HG02588 (cell line): ENCODE results near the gene OLIG2.

Experiments used
- ATAC-seq: cut with Tn5 transposase; IDR thresholded peaks from one replicate; pipeline ENCODE4 v1.9.1; 2021; ENCODE audit warnings: mild to moderate bottlenecking, moderate library complexity; ENCODE audit not compliant: unreplicated experiment

Gene OLIG2

DNA sequence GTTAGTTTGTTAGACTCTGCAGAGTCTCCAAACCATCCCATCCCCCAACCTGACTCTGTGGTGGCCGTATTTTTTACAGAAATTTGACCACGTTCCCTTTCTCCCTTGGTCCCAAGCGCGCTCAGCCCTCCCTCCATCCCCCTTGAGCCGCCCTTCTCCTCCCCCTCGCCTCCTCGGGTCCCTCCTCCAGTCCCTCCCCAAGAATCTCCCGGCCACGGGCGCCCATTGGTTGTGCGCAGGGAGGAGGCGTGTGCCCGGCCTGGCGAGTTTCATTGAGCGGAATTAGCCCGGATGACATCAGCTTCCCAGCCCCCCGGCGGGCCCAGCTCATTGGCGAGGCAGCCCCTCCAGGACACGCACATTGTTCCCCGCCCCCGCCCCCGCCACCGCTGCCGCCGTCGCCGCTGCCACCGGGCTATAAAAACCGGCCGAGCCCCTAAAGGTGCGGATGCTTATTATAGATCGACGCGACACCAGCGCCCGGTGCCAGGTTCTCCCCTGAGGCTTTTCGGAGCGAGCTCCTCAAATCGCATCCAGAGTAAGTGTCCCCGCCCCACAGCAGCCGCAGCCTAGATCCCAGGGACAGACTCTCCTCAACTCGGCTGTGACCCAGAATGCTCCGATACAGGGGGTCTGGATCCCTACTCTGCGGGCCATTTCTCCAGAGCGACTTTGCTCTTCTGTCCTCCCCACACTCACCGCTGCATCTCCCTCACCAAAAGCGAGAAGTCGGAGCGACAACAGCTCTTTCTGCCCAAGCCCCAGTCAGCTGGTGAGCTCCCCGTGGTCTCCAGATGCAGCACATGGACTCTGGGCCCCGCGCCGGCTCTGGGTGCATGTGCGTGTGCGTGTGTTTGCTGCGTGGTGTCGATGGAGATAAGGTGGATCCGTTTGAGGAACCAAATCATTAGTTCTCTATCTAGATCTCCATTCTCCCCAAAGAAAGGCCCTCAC lies at the start of gene OLIG2:
TSS of gene OLIG2 (plus strand) at position 447 of the 954 bp plus-strand sequence. CDS start 928 bp downstream, outside the sequence.
- ATAC-seq = no peak

DNA sequence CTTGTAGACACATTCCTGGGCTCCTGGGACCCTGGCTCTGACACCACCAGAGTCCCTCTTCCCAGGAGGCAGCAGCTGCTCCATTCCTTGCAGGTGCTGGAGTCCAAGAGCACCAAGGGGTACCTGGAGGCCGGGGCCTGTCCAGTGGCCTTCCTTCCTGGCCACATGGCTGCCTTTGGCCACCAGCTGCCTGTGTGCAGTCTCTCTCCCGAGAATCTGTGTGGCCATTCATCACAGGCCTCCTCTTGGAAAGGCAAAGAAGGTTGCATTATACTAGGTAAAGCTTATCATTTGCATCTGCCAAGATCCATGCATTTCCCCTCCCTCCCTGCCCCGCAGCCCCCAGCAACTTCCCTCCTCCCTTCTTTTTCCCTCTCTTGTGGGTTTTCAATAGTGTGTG lies 48.9 kb upstream of the OLIG2 start:
- ATAC-seq = no peak

DNA sequence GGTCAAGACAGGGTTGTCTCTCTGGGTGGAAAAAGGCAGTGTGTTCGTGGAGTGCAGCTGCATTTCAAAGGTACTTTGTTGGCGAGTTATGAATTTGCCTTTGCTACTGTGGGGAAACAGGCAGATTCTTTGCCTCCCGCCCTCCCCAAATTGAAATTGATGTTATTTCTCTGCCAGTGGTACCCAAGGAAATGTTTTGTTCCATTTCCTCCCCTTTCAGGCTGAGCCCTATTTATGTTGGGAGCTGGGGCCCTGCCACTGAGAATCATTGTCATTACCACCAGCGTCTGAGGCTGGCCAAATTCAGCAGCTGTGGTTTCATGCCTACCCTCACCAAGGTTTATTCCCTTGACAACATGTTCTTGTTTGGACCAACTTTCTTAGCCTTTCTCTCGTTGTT lies 48.5 kb upstream of the OLIG2 start:
- ATAC-seq = no peak

DNA sequence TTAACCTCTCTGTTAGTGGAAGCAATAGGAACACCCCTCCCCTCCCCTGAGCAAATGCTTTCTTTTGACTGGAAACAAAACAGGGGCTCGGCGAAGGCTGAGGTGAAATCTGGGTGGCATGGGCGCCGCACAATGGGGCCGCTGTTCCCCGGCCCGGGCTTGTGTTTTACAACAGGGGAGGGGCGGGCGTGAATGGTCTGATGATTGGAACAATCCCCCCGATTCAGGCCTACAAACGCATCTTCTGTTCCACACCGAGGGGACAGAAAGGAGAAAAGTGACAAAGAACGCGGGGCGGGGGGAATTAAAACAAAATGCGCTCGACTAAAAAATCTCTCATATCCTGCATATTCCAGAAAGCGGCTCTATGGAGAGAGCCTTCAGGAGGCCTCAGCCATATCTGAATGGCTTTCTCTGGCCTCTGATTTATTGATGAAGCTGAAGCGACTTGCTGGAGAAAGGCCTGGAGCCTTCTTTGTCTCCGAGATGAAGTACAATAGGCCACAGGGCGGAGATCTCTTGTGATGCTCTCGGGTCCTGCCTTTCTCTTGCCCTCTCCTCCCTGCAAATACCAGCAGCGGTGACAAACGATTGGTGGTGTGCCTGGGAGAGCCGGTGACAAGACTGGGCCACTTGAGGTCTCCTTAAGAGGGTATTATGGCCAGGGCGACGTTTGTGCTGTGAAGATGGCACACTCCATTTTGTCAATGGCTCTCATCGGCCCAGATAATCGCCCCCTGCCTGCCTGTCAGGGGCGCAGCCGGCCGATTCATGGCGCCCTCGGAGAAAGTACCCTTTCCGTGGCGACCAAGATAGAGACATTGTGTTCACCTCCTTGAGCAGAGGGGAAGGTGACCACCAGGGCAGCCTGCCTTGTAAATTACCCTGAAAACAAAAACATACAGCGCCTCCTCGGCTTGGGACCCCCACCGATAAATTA lies 47.1 kb upstream of the OLIG2 start:
- no peak for ATAC-seq

DNA sequence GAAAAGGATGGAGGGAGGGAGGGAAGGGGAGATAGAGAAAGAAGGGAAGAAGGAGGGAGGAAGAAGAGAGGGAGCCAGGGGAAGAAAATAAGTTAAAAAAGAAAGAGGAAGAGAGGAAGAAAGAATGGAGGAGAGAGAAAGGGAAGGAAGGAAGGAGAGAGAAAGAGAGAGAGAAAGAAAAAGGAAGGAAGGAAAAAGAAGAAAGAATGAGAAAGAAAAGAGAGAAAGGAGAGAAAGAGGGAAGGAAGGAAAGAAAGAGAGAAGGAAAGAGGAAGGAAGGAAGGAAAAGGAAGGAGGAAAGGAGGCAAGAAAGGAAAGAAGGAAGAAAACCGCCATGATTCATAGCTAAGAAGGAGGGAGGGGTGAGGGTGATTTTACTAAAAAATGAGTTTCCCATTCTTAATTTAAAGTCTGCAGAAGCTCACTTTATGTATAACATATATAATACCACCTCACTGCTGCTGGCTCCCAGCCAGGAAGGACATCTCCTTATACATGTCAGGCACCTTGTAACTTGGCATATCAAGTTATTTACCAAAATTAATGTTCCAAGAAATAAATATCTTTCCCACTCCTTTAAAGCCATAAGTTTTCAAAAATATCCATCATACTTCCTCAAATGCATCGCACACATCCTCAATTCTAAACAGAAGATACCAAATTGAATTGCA lies 46.0 kb upstream of the OLIG2 start:
- ATAC-seq = no peak

DNA sequence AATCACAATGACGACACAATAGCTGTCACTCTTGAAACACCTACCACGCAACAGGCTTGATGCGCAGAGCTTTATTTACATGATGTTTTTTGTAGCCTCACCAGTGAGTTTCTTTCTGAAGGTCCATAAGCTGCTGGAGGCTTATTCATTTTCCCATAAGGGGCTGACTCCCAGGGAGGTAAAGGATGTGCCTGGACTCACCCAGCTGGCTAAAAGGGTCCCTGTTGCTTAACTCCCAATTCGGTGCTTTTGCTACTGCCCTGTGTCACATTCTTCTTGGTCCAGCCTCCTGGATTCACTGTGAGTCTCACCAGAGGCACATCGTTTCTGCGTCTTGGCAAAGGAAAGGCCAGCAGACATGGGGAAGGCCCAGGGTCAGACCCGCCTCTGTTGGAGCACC lies 44.6 kb upstream of the OLIG2 start:
- ATAC-seq = no peak

DNA sequence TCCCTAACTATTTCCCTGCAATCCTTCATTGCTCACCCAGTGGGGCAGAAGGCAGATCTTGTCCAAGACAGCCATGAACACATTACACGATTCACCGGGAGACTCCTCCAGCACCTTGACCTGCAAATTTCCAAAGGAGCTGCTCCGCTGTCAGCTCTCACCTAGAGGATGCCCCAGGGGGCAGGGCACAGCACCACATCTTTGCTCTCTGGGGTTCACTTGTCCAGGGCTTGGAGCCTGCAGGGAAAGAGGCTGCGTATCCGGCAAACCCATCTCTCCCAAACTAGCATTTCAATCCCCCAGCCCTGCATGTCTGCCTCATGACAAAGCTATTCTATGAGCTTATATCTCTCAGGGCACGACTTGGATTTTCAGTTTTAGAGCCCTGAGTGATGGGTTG lies 35.1 kb upstream of the OLIG2 start:
- no peak for ATAC-seq

DNA sequence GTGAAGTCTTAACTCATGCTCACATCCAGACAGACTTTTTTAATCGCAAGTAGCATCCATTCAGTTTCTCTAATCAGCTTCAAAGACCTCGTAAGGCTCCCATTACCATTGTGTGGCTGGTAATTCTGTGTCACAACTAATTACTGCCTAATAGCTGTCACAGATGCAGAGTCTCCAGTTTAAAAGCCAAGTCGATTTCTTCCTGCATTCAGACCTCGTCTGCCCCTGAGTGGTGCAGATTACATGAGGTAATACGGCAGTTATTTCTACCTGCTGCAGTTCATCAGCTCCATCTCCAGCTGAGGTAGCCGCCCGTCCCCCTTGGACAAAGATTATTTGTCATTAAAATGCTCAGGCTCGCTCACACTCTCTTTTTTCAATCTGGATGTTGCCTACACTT lies 34.4 kb upstream of the OLIG2 start:
- no peak for ATAC-seq

DNA sequence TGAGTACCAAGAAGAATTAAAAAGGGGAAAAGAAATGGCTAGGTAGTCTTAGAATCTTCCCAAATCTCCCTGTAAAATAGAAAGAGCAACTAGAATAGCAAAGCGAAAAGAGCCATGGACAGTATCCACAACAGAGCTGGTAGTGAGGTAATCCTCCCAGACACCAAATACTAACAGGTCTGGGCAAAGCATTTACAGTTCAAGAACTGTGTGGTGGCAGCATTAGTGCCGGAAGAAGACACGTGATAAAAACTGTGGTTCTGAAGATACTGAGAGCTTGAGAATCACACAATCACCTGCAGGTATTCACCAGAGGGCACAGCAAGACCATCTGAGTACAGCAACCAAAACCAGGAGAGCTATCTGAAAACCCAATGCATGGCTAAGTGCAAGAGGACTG lies 31.8 kb upstream of the OLIG2 start:
- ATAC-seq = no peak

DNA sequence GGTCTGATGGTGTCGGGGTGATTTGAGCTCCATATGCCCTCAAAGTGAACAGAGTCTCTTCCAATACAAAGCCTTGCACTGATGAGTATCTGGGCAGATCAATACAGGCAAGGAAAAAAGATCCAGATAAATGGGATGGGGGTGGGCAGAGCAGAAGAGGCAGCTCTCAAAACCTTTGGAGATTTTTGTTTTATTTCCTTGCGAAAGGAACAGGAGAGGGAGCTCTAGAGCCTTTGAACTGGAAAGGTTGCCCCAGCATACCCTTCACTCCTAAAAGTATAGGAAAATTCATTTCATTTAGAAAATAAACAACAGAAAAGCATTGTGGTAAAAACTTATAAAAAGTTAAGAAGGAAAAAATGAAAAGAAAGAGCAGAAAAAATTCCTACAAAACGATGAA lies 31.4 kb upstream of the OLIG2 start:
- ATAC-seq = no peak

DNA sequence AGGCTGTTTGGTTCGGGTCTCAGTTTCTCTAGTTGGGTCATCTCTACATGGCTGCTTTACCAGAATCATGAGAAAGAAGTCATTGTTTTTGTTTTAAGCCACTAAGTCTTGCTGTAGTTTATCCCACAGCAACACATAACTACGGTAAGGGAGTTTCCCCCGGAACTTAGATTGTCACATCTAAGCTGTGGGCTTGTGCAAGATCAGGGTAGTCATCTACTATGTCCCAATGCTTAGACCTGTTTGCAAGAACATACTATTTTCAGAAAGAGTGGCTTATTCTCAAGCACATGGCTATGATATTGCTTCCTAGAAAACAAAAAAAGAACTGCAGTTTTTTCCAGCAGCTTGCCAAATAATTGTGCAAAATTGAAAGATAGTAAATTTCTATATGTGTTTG lies 18.0 kb upstream of the OLIG2 start:
- no peak for ATAC-seq

DNA sequence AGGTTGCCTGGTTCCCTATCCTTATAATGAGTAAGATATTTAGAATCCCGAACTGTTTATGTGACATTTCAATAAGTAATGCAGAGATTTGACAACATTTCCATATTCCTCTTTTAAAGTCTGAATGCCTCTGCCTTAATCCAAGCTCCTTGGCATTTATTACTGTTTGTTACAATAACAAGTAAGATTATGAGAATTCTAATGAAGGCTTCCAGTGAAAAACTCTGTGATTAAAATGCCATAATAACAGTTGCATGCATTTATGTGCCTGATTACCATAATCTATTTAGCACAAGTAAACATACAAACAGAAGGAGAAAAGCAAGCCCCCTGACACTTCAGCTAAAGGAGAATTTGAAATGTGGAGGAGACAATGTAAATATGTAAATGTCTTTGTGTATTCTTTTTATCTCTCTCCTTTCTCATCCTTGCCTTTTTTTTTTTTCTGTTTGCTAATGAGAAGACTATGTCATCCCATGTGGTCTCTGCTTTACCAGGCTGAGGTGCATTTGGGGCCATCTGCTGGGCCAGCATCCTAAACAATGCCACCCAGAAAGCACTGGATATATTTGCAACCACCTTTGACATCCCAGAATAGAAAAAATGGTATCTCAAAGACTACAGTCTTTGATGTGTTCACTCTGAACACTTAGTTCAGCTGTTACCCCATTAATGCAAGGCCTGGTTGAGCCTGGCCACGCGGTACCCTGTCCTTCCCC lies 17.2 kb upstream of the OLIG2 start:
- no peak for ATAC-seq

DNA sequence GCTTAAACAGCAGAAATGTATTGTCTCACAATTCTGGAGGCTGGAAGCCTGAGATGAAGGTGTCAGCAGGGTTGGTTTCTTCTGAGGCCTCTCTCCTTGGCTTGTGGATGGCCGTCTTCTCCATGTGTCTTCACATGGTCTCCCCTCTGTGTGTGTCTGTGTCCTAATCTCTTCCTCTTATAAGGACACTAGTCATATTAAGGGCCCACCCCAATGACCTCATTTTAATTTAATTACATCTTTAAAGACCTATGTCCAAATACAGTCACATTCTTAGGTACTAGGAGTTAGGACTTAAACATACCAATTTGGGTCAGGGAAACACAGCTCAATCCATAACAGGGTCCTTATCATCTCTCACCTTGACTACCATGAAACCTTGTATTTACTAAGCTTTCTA lies 14.8 kb upstream of the OLIG2 start:
- no peak for ATAC-seq

DNA sequence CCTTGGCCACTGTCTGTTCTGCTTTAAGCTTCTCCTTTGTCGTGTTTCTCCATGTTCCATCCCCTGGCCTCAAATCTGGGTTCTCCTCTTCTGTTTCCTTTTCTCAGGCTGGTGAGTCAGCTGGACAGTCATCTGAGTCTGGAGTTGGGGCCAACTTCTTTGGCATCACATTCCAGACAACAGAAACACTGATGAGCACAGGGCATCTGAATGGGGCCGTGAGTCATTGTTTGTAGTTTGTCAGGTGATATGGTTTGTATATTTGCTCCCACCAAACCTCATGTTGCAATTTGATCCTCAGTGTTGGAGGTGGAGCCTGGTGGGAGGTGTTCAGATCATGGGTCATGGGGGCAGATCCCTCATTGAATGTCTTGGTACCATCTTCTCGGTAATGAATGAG lies 14.3 kb upstream of the OLIG2 start:
- ATAC-seq = no peak

DNA sequence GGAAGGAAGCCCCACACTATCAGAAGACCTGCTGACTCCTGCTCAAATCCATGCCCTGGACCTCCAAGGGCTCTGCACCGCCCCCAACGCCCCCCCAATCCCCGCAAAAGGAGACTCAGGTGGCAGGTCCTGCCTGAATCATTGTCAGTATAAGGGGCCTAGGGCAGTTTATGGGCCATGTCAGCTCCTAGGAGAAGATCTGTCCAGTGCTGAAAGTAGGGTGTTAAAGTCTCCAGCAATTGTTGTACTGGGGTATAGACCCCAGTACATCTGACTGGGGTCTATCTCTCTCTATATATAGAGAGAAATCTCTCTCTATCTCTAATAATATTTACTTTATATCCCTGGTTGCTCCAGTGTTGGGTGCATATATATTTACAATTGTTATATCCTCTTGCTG lies 12.1 kb upstream of the OLIG2 start:
- ATAC-seq = no peak

DNA sequence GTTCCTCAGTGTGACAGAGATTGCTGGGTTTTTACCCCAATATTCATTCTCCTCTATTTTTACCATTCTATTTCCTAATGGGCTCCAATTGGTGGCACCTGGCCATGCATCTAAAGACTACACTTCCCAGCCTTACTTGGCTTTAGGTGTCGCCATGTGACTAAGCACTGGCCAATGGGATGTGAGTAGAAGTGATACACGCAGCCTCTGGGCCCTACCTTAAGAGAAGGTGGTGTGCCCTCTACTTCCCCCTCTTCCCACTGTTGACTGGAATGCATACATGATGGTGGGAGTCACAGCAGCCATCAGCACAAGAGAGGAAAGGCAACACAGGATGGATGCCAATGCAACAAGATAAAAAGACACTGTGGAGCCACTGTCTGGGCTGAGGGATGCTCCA lies 11.4 kb upstream of the OLIG2 start:
- no peak for ATAC-seq

DNA sequence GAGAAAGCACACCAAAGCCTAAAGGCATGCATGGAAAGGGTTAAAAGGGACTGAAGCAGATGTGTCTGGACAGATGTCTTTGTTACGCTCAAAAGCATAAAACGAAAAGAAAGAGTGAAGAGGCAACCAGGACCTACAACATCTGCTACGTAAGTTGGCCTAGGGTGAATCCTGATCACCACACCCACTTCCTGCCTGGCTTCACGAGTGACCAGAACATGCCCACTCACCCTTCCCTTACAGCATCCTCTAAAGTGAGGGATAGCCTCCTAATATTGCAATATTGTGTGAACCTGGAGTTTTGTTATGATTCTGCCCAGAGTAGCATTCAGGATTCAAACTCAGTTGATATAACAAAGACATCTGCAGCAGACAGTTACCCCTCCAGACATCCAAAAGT lies 10.6 kb upstream of the OLIG2 start:
- no peak for ATAC-seq

DNA sequence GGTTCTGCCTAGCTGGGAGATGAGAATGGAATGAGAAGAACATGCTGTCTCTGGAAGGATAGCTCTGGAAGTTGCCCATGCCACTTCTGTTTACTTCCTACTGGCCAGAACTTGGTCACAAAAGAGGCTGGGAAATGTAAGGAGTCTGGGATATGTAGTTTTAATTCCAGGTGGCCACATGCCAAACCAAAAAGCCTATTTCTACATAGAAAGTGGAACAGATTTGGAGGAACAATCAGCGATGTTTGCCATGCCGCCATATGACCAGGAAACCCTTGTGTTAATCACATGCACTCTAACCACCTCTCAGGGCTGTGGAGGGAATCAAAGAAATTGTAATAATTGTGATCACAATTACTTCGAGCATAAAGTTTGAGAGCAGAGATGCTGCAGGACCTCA lies 10.0 kb upstream of the OLIG2 start:
- no peak for ATAC-seq

DNA sequence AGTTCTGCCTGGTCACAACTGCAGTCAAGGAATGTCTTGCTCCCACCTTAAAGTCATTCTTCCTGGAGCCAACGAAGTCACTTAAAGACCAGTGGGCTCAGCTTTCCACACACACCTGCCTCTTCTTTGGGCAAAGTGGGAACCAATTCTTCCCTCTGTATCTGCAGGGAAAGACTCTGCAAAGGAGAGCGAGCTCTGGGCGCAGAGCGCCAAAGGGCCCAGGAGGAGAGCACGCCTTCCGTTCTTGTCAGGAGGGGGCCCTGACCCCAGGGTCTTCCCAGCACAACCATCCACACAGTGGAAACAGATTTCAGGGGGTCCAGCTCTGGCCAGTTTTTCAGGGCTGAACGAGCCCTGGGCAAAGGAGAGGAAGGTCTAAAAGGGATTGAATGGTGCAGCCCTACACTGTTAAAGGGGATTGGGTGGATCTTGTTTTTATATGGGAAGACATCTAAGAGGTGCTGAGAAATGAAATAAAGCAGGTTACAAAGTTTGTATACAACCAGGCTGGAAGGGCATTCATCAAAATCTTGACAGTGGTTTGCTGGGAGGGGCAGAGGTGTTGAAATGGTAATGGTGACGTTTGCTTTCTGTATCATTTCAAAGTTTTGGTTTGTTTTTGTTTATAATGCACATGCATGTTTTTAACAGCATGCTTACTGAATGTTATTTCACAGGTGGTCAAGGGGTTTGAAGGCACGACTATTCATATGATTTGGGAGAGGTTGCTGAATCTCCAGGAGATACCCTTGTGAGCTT lies 6.8 kb upstream of the OLIG2 start:
- no peak for ATAC-seq

DNA sequence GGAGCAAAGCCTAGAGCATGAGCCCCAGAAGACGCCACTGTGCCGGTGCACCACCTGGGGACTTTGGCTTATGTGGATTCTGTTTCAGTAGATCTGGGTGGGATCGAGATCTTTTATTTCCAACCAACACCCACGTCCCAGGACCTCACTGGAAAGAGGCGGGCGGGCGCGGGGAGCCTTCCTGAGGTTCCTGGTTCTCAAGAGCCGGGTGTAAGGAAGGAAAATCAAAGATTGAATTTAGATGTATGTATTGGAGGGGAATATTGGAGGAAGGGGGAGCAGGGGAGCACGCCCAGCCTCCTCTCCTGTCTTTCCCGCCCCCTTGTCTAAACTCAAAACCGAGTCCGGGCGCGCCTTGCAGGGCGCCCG lies 6.2 kb upstream of the OLIG2 start:
- no peak for ATAC-seq
